Activated CD8-positive, alpha-beta memory T cell treated with anti-CD3 and anti-CD28 coated beads, Interleukin-2, amount 10 ng/mL, durations not matched to agents 7 days and 5 days (primary cell): ENCODE results near the gene TPST1. TPM values are rescaled to one million over a fixed set of nuclear protein-coding genes. Genes with fewer than 3 reads are reported as not detected.
"Not testable (repeated sequence)": the region's sequence is repeated elsewhere in the genome, so short reads cannot be mapped to it uniquely, and the experiment has no call there.

Experiments
- ATAC-seq: fragments of 150-1000 bp; cut with Tn5 transposase; one replicate; pipeline ENCODE4 v1.10.0; 2021; ENCODE audit warnings: moderate library complexity
- CTCF ChIA-PET: fragments of 350-600 bp; sonication (Branson Sonifier 250); formaldehyde crosslinking; loops from one replicate; lab custom pipeline; 2021; ENCODE audit warnings: antibody characterized with exemption; lab: Charles Lee
- DNase-seq: peaks from one replicate; pipeline ENCODE4 v3.0.0-alpha.2; 2020
- H3K27ac Mint-ChIP-seq: one replicate; pipeline ENCODE4 v1.8.0; 2021; ENCODE audit warnings: mild to moderate bottlenecking, mixed read lengths
- H3K27me3 Mint-ChIP-seq: one replicate; pipeline ENCODE4 v1.8.0; 2021; ENCODE audit warnings: mixed read lengths
- H3K36me3 Mint-ChIP-seq: one replicate; pipeline ENCODE4 v1.8.0; 2021; ENCODE audit warnings: mild to moderate bottlenecking, mixed read lengths
- H3K4me1 Mint-ChIP-seq: one replicate; pipeline ENCODE4 v1.8.0; 2021; ENCODE audit warnings: mixed read lengths
- H3K4me3 Mint-ChIP-seq: one replicate; pipeline ENCODE4 v1.8.0; 2021; ENCODE audit warnings: mild to moderate bottlenecking, moderate library complexity, mixed read lengths
- H3K9me3 Mint-ChIP-seq: one replicate; pipeline ENCODE4 v1.8.0; 2022; ENCODE audit warnings: low read depth, mixed read lengths
- total RNA-seq, 2 experiments: library from RNA; stranded (reverse); gene quantifications; one replicate each; pipeline ENCODE4 v1.2.3, GENCODE V29; 2021

Gene TPST1
- total RNA-seq, 2 experiments from 2014 or later = 0.85 to 1.1 TPM

DNA sequence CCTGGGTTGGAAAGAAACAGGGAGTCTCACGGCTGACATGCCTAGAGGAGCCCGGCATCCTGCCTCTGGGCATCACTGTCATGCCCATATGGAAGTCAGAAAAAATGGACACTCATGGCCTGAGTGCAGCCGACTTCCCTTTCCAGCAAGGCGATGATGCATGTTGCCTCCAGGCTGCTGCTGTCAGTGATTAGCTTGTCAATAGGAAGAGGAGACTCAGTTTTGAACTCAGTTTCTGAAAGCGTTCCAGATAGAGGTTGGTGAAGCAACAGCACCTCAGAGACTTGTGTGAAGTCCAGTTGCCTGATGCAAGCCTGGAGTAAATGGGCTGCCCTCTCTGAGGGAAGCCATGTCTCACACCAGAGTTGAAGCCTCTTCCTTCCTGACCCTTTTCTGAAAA is 148.4 kb downstream of the TPST1 start:
- Mint-ChIP-seq H3K27me3 (peaks cover 22% of the 10 kb centered on the region), H3K9me3 (no peaks in the 10 kb centered on the region), H3K27ac (no peak overlapping the region), H3K36me3 (no peaks in the 10 kb centered on the region), H3K4me3 (no peak overlapping the region), H3K4me1 (no peaks in the 10 kb centered on the region)
- DNase-seq (no peak), ATAC-seq (no peak)
- CTCF ChIA-PET = no interaction called here

DNA sequence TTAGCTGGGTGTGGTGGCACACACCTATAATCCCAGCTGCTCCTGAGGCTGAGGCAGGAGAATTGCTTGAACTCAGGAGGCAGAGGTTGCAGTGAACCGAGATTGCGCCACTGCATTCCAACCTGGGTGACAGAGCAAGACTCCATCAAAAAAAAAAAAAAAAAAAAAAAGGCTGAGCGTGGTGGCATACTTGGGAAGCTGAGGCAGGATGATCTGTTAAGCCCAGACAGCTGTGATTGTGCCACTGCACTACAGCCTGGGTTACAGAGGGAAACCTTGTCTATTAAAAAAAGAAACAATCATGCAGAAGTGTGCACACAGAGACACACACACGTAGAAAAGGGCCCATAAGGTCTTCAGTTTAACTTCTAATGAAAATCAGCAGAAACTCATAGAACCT is 150.6 kb downstream of the TPST1 start:
- CTCF ChIA-PET = interaction anchor here (0.7 kb wide), 1 partner anchor 448 kb away, joined by 3 read pairs; no protein-coding TSS in a partner anchor
- Mint-ChIP-seq H3K9me3 (no peaks in the 10 kb centered on the region), H3K27me3 (peaks cover 9% of the 10 kb centered on the region), H3K36me3 (no peaks in the 10 kb centered on the region), H3K27ac (no peak overlapping the region), H3K4me3 (no peak overlapping the region), H3K4me1 (no peaks in the 10 kb centered on the region)
- ATAC-seq = no peak
- no peak for DNase-seq

- ATAC-seq (no peak), DNase-seq (no peak)
- H3K36me3 Mint-ChIP-seq = no peaks in the 10 kb centered on the region
- no peaks in the 10 kb centered on the region for H3K4me1 Mint-ChIP-seq
- H3K4me3 Mint-ChIP-seq = no peak overlapping the region
- CTCF ChIA-PET = interaction anchor here (0.7 kb wide), 1 partner anchor 447 kb away, joined by 3 read pairs; no protein-coding TSS in a partner anchor
- peaks cover 4% of the 10 kb centered on the region for H3K27me3 Mint-ChIP-seq
- no peak overlapping the region for H3K27ac Mint-ChIP-seq
- no peaks in the 10 kb centered on the region for H3K9me3 Mint-ChIP-seq
These were observed 151.2 kb downstream of the TPST1 start for GRCh38 chr7:66356277-66356721.

DNA sequence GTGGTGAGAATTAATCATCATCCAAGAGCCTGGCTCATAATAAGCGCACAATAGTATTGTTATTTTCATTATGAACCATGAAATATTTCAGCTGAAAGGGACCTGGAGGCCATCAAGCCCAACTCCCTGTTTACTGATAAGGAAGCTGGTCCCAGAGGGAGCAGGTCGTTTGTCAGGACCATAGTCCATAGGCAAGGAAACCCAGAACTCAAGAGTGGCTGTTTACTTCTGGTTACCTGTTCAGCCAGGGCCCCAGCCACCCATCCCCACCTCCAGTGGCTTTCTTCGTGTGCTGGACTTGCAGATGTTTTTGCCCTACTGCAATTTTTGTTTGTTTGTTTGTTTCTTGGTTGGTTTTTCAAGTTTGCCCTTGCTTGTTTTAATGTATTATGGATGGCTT is 152.0 kb downstream of the TPST1 start:
- H3K4me1 Mint-ChIP-seq = no peaks in the 10 kb centered on the region
- H3K36me3 Mint-ChIP-seq = no peaks in the 10 kb centered on the region
- DNase-seq = no peak
- H3K27ac Mint-ChIP-seq = no peak overlapping the region
- no peak overlapping the region for H3K4me3 Mint-ChIP-seq
- H3K27me3 Mint-ChIP-seq = peaks cover 6% of the 10 kb centered on the region
- CTCF ChIA-PET = no interaction called here
- H3K9me3 Mint-ChIP-seq = no peaks in the 10 kb centered on the region
- no peak for ATAC-seq

DNA sequence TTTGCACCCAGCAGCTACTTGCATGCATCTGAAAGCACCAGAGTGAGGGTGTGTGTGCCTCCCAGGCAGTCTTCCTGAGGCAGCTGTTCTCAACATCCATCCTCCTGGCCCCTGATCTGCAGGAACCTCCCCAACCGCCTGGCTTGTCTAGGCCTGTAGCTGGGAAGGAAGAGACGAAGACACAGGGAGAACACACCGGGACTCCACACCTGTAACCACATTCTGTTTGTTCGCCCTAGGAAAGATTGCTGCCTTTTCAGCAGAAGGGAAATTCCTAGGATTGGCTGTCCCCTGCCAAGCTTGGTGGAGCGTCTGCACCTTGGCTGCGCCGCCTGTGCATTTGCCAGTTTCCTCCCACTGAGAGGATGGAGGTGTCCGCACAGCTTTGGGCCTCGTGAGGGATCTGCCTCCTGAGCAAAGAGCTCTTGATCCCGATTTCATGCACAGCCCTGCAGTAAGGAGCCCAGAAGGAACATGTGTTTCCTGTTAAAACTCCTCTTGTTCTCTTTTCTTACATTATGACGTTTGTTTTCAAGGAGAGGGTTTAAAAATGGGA is 154.6 kb downstream of the TPST1 start:
- H3K27ac Mint-ChIP-seq = no peak overlapping the region
- no peaks in the 10 kb centered on the region for H3K36me3 Mint-ChIP-seq
- H3K9me3 Mint-ChIP-seq = no peaks in the 10 kb centered on the region
- H3K4me1 Mint-ChIP-seq = no peaks in the 10 kb centered on the region
- CTCF ChIA-PET = no interaction called here
- H3K27me3 Mint-ChIP-seq = peaks cover 6% of the 10 kb centered on the region
- H3K4me3 Mint-ChIP-seq = no peak overlapping the region
- no peak for ATAC-seq
- DNase-seq = no peak

DNA sequence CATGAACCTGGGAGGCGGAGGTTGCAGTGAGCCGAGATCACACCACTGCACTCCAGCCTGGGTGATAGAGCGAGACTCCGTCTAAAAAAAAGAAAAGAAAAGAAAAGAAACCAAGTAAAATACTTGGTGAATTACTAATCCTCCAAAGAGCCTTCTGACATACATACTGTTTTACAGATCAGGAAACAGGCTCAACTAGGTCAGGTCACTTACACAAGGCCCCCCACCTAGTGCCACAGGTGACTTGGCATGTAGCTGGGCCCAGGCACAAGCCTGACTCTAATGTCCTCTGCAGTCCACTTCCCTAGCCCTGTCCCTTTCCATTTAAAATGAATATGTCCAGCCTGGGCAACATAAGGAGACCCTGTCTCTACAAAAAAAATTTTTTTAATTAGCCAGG is 157.0 kb downstream of the TPST1 start:
- DNase-seq (no peak), ATAC-seq (no peak)
- CTCF ChIA-PET = no interaction called here
- no peaks in the 10 kb centered on the region for H3K36me3 Mint-ChIP-seq
- H3K27me3 Mint-ChIP-seq = peaks cover 2% of the 10 kb centered on the region
- H3K27ac Mint-ChIP-seq = no peak overlapping the region
- no peaks in the 10 kb centered on the region for H3K9me3 Mint-ChIP-seq
- no peak overlapping the region for H3K4me3 Mint-ChIP-seq
- no peaks in the 10 kb centered on the region for H3K4me1 Mint-ChIP-seq

DNA sequence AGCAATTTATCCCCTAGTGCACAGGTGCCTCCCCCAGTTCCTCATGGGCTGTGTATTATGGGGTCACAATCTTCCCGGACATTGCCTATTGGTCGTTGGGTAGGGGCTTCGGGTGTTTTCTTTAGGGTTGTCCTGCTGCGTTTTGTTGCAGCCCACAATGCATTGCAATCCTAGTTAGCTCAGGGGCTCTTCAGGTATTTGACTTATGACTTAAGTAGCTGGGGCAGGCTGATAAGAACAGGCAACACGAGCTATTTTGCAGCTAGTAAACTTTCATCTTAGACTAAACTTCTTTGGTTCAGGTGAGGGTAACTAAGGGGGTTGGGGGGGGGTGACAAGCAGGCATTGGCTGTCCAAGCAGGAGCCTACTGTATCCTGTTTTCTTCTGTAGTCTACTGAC is 158.5 kb downstream of the TPST1 start:
- Mint-ChIP-seq H3K9me3 (no peaks in the 10 kb centered on the region), H3K4me1 (no peaks in the 10 kb centered on the region), H3K27me3 (peaks cover 2% of the 10 kb centered on the region), H3K36me3 (no peaks in the 10 kb centered on the region), H3K27ac (no peak overlapping the region), H3K4me3 (no peak overlapping the region)
- DNase-seq (no peak), ATAC-seq (no peak)
- CTCF ChIA-PET = interaction anchor here (0.7 kb wide), 1 partner anchor 10 kb away, joined by 6 read pairs; no protein-coding TSS in a partner anchor

GRCh38 chr7:66365031-66365430 is 159.9 kb downstream of the TPST1 start:
- H3K4me3 Mint-ChIP-seq, ATAC-seq, H3K4me1 Mint-ChIP-seq, CTCF ChIA-PET, H3K36me3 Mint-ChIP-seq, H3K27me3 Mint-ChIP-seq, H3K9me3 Mint-ChIP-seq, DNase-seq, H3K27ac Mint-ChIP-seq: not testable (repeated sequence)

- CTCF ChIA-PET = no interaction called here
- H3K36me3 Mint-ChIP-seq = no peaks in the 10 kb centered on the region
- DNase-seq (no peak), ATAC-seq (no peak)
- no peaks in the 10 kb centered on the region for H3K27me3 Mint-ChIP-seq
- H3K4me3 Mint-ChIP-seq = no peak overlapping the region
- no peak overlapping the region for H3K27ac Mint-ChIP-seq
- no peaks in the 10 kb centered on the region for H3K4me1 Mint-ChIP-seq
- no peaks in the 10 kb centered on the region for H3K9me3 Mint-ChIP-seq
These were observed 166.1 kb downstream of the TPST1 start for GRCh38 chr7:66371096-66371824.

DNA sequence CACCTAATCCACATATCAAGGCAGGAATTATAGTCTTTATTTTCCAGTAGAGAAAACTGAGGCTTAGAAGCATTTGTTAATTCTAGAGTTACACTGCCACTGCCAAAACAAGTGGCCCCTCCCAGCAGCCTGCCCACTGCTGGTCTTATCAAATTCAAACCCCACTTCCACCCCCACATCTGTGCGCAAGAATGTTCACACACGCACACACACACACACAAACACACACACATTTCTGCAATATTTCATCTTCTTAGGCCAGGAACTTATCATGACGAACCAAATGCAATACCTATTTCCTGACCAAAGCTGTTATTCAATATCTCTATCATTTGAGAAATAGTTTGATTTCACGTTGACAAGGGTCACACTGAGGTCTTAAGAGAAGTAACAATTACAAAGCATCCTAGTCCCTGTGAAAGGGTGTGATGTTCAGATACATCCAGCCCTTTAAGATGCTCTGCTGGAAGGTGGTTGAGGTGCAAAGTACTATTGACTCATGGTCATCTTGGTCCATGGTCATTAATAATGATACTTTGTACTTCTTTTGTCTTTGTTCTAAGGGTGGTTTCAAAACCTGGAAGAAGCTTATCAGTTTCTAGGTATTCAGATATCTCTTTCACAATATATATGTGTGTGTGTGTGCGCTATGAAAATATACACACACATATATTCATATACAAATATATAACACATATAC is 169.2 kb downstream of the TPST1 start:
- DNase-seq, H3K36me3 Mint-ChIP-seq, H3K27me3 Mint-ChIP-seq, H3K4me3 Mint-ChIP-seq, ATAC-seq, H3K9me3 Mint-ChIP-seq, H3K4me1 Mint-ChIP-seq, H3K27ac Mint-ChIP-seq: not testable (repeated sequence)
- CTCF ChIA-PET = interaction anchor here (1.2 kb wide), 1 partner anchor 10 kb away, joined by 6 read pairs; no protein-coding TSS in a partner anchor

GRCh38 chr7:66376264-66376945 is 171.3 kb downstream of the TPST1 start:
- no peak for ATAC-seq
- H3K27ac Mint-ChIP-seq = no peak overlapping the region
- no peaks in the 10 kb centered on the region for H3K9me3 Mint-ChIP-seq
- H3K27me3 Mint-ChIP-seq = no peaks in the 10 kb centered on the region
- H3K36me3 Mint-ChIP-seq = peaks cover 10% of the 10 kb centered on the region
- no peak overlapping the region for H3K4me3 Mint-ChIP-seq
- no peaks in the 10 kb centered on the region for H3K4me1 Mint-ChIP-seq
- CTCF ChIA-PET = no interaction called here
- no peak for DNase-seq

DNA sequence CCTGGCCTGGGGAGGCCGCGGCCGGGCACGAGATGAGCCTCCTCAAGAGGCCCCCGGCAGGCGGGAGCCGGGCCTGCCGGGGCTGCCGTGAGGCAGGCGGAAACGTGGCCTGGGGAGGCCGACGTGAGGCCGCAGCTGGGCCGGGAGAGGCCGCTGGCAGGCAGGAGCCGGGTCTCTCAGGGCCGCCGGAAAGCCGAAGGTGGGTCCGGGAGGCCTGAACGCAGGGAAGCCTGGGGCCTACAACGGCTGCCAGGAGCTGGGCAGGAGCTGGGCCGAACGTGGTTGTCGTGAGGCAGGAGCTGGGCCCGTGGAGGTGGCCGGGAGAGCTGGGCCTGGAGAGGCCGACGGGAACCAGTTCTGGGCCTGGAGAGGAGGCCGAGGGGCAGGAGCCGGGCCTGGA is 171.9 kb downstream of the TPST1 start:
- ATAC-seq = no peak
- Mint-ChIP-seq H3K9me3 (no peaks in the 10 kb centered on the region), H3K27ac (no peak overlapping the region), H3K4me3 (no peak overlapping the region), H3K27me3 (no peaks in the 10 kb centered on the region), H3K36me3 (peaks cover 10% of the 10 kb centered on the region), H3K4me1 (no peaks in the 10 kb centered on the region)
- CTCF ChIA-PET = interaction anchor here (0.6 kb wide), 1 partner anchor 239 kb away, joined by 3 read pairs; no protein-coding TSS in a partner anchor
- DNase-seq = no peak

DNA sequence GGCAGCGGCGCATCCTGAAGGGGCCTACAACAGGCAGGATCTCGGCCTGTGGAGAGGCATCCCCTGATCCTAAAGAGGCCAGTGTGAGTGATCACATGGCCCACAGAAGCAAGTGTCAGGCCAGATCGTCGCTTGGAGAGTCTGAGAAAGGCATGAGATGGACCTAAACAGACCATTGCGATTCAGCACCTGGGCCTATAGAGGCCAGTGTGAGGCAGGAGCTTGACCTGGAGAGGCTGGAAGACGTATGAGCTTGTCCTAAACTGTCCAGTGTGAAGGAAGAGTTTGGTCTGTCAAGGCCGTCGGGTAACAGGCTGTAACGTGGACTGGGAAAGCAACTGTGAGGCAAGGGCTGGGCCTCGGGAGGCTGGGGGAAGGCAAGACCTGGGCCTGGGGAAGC is 172.6 kb downstream of the TPST1 start:
- Mint-ChIP-seq H3K9me3 (no peaks in the 10 kb centered on the region), H3K27me3 (no peaks in the 10 kb centered on the region), H3K4me1 (no peaks in the 10 kb centered on the region), H3K4me3 (no peak overlapping the region), H3K27ac (no peak overlapping the region), H3K36me3 (peaks cover 10% of the 10 kb centered on the region)
- DNase-seq = no peak
- CTCF ChIA-PET = no interaction called here
- no peak for ATAC-seq
